Vagina (tissue), 2 donors: ENCODE results near the gene MID1. TPM values are rescaled to one million over a fixed set of nuclear protein-coding genes. Genes with fewer than 3 reads are reported as not detected.

Experiments
- DNase-seq, 2 donors: peaks; one replicate each; pipeline ENCODE4 v3.0.0-alpha.2; 2017; ENCODE audit errors: extremely low spot score in 2 of 2
- H3K27ac ChIP-seq: fragments of 200-600 bp; sonication (generic); one replicate; pipeline ENCODE4 v1.5.1; 2019
- H3K27me3 ChIP-seq: fragments of 200-600 bp; sonication (generic); one replicate; pipeline ENCODE4 v1.5.1; 2019
- H3K36me3 ChIP-seq, 2 donors: fragments of 200-600 bp; sonication (generic); one replicate each; pipeline ENCODE4 v1.5.1; 2017 to 2019
- H3K4me1 ChIP-seq: fragments of 200-600 bp; sonication (generic); one replicate; pipeline ENCODE4 v1.5.1; 2019
- H3K4me3 ChIP-seq, 2 donors: fragments of 200-600 bp; sonication (generic); 1 replicate in 1 of 2; 2 replicates in 1 of 2; pipeline ENCODE4 v1.5.1; 2016 to 2019
- H3K9me3 ChIP-seq: fragments of 200-600 bp; sonication (generic); one replicate; pipeline ENCODE4 v1.5.1; 2019
- POLR2A ChIP-seq, 2 donors: fragments of 450-650 bp; IDR thresholded peaks; one replicate each; pipeline ENCODE4 v1.6.1; 2017; ENCODE audit warnings: antibody characterized with exemption in 2 of 2, mild to moderate bottlenecking in 2 of 2, moderate library complexity in 2 of 2
- POLR2AphosphoS5 ChIP-seq, 2 donors: sonication (generic); formaldehyde crosslinking; IDR thresholded peaks; one replicate each; pipeline ENCODE4 v1.9.0; 2017; ENCODE audit warnings: antibody characterized with exemption in 2 of 2, mild to moderate bottlenecking in 2 of 2, low read depth in 1 of 2; ENCODE audit not compliant: insufficient read depth in 1 of 2
- intact Hi-C: fragments of 100-400 bp; cut with DNase I; formaldehyde crosslinking; loops from one replicate; pipeline ENCODE4 v1.15.1; 2023
- total RNA-seq: library from RNA; depleted of rRNA; stranded (reverse); fragments of >200 nt; gene quantifications from one replicate; pipeline ENCODE4 v1.2.3, GENCODE V29; 2016
- TF ChIP-seq, protein P1 (sequence below), 3 experiments: fragments of 450-650 bp in 2 of 3; fragments of 200-600 bp in 1 of 3; sonication (generic) in 1 of 3; IDR thresholded peaks; one replicate each; pipeline ENCODE4 v1.5.1; 2017 to 2019; ENCODE audit warnings: antibody characterized with exemption in 3 of 3, mild to moderate bottlenecking in 2 of 3, moderate library complexity in 2 of 3

The MID1 gene
- total RNA-seq, 1 donor from 2014 or later: 16.2 TPM

DNA sequence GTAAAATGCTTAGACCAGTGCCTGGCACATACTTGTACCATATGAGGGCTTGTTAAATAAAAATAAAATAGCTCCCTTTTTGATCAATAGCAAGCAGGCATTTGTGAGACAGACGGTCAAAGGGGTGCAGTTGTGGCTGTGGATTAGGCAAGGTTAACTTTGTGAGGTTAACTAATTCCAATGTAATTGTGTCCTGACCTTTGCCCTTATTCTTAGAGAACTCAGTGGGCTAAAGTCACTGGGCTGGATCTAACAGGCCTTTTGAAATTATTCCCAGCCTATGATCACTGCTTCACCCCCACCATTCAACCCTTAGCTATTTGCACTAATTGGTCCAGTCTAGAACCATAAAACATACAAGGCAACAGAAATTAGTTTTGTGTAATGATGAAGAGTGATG, 166.4 kb downstream of the MID1 start:
- peaks cover 0 to 4% of the 10 kb centered on the region in 2 donors for H3K36me3 ChIP-seq
- intact Hi-C loops: no loop called here
- no peaks in the 10 kb centered on the region for H3K4me1 ChIP-seq
- no peak for DNase-seq
- no peak overlapping the region for H3K4me3 ChIP-seq
- no peaks in the 10 kb centered on the region for H3K27me3 ChIP-seq
- TF ChIP-seq POLR2A (IDR thresholded peaks at IDR 0.05): no peak
- TF ChIP-seq, protein P1, sequence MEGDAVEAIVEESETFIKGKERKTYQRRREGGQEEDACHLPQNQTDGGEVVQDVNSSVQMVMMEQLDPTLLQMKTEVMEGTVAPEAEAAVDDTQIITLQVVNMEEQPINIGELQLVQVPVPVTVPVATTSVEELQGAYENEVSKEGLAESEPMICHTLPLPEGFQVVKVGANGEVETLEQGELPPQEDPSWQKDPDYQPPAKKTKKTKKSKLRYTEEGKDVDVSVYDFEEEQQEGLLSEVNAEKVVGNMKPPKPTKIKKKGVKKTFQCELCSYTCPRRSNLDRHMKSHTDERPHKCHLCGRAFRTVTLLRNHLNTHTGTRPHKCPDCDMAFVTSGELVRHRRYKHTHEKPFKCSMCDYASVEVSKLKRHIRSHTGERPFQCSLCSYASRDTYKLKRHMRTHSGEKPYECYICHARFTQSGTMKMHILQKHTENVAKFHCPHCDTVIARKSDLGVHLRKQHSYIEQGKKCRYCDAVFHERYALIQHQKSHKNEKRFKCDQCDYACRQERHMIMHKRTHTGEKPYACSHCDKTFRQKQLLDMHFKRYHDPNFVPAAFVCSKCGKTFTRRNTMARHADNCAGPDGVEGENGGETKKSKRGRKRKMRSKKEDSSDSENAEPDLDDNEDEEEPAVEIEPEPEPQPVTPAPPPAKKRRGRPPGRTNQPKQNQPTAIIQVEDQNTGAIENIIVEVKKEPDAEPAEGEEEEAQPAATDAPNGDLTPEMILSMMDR (IDR thresholded peaks at IDR 0.05): no peak
- TF ChIP-seq POLR2AphosphoS5 (IDR thresholded peaks at IDR 0.05; ENCODE audit: insufficient read depth in 1 of 2, low read depth in 1 of 2): no peak
- no peaks in the 10 kb centered on the region for H3K9me3 ChIP-seq
- no peak overlapping the region for H3K27ac ChIP-seq

DNA sequence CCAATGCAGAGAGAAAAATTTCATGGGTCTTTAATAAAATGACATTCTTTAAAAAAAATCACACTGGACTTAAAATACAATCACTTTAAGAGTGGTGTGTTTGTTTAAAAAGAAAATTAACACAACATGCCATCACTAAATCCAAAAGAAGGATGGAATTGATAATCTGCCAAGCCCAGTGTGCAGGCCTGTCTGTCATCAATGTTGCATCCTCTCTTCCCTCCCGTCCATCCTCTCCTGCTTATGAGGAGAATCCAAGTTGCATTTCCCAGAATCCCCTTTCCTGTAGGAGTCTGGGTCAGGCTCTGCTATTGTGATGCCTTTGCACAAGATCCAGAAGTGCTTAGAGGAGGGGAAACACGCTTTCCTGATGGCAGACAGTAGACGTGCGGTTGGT, 169.4 kb downstream of the MID1 start:
- Histone ChIP-seq H3K4me3 (no peak overlapping the region), H3K4me1 (no peaks in the 10 kb centered on the region), H3K27me3 (no peaks in the 10 kb centered on the region), H3K27ac (no peak overlapping the region), H3K36me3 (peaks cover 0 to 4% of the 10 kb centered on the region in 2 donors), H3K9me3 (no peaks in the 10 kb centered on the region)
- DNase-seq: no peak
- intact Hi-C loops: no loop called here
- TF ChIP-seq POLR2AphosphoS5 (IDR thresholded peaks at IDR 0.05; ENCODE audit: insufficient read depth in 1 of 2, low read depth in 1 of 2) (no peak), POLR2A (IDR thresholded peaks at IDR 0.05) (no peak)
- TF ChIP-seq, protein P1 (IDR thresholded peaks at IDR 0.05): no peak

DNA sequence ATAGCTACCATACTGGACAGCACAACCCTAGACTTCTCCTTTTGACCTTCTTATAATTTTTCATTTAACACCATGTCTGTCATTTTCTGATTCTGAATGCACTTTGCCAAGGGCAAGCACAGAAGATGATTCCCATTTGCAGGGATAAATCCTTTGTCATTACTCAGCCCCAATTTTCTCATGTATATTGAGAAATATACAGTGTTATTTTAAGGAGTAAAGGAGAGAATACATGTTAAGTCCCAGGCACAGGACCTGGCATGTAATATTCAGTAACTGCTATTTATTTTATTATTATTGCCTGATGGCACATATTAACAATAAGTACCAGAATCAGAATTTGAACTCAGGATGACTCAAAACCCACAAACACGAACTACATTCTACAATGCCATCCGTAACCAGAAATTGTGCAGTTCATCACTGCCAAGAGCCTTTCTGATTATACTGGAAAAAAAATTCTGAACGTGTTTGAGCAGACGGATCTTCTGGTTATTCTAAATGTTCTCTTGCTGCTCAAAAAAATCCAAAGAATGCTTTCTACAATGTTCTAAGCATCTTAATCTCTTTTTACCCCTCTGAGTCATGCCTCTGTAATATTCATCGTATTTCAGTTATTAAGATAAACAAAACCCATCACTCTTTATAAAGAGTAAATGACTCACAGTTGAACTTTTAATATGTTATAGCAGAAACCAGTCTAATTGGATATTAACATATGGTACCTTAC, 170.0 kb downstream of the MID1 start:
- H3K27ac ChIP-seq: no peak overlapping the region
- H3K27me3 ChIP-seq: no peaks in the 10 kb centered on the region
- intact Hi-C loops: no loop called here
- H3K36me3 ChIP-seq: peaks cover 0 to 4% of the 10 kb centered on the region in 2 donors
- H3K4me3 ChIP-seq: no peak overlapping the region
- TF ChIP-seq POLR2AphosphoS5 (IDR thresholded peaks at IDR 0.05; ENCODE audit: insufficient read depth in 1 of 2, low read depth in 1 of 2): no peak
- TF ChIP-seq, protein P1 (IDR thresholded peaks at IDR 0.05): no peak
- TF ChIP-seq POLR2A (IDR thresholded peaks at IDR 0.05): no peak
- H3K4me1 ChIP-seq: no peaks in the 10 kb centered on the region
- no peaks in the 10 kb centered on the region for H3K9me3 ChIP-seq
- DNase-seq: no peak

DNA sequence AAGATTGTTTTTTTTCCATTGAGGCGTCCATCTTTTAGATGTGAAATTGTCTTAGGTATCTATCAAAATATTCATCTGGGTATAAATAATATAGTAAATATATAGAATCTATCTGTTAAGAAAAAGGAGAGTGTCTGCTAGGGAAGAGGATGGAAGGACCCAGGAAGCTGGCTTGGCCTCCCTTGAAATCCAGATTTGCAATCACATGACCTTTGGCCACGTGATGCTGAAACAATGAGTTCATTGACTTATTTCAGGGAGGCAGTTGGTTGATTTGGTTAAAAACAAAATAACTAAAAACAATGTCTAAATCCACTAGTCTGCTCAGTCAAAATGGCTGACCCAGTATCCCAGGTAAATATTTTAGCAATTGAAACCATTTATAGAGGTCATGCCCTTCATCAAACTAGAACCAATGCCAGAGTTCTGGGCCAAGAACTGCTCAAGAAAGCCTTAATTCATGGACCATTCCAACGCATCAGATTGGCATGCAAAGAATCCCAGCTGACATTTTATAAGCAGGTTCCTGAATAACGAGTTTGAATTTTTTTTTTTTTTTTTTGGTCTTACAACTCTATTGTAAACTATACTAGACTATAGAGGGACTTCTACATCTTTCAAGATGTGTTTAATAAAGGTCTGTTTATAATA, 172.7 kb downstream of the MID1 start:
- Histone ChIP-seq H3K4me3 (no peak overlapping the region), H3K27ac (no peak overlapping the region), H3K4me1 (no peaks in the 10 kb centered on the region), H3K36me3 (no peaks in the 10 kb centered on the region), H3K27me3 (no peaks in the 10 kb centered on the region), H3K9me3 (no peaks in the 10 kb centered on the region)
- no peak for TF ChIP-seq POLR2AphosphoS5 (IDR thresholded peaks at IDR 0.05; ENCODE audit: insufficient read depth in 1 of 2, low read depth in 1 of 2)
- no peak for TF ChIP-seq POLR2A (IDR thresholded peaks at IDR 0.05)
- TF ChIP-seq, protein P1 (IDR thresholded peaks at IDR 0.05): no peak
- DNase-seq: no peak
- intact Hi-C loops: no loop called here

DNA sequence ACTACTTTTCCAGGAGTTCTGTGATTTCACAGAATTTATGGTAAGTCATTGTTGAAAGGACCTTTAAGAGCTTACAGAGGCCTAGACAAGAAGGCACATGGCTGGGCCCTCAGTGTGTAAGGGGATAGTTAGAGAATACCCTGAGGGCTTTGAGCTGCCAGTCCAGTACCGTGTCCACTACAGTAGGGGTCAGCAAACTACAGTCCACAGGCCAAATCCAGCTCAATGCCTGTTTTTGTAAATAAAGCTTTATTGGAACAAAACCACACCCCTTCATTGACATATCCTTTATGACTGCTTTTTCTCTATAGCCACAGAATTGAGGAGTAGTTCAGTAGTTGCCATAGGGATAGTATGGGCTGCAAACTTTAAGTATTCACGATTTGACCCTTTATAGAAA, 176.2 kb downstream of the MID1 start:
- no peaks in the 10 kb centered on the region for H3K27me3 ChIP-seq
- no peak for DNase-seq
- no peak overlapping the region for H3K4me3 ChIP-seq
- TF ChIP-seq, protein P1 (IDR thresholded peaks at IDR 0.05): no peak
- no peak for TF ChIP-seq POLR2AphosphoS5 (IDR thresholded peaks at IDR 0.05; ENCODE audit: insufficient read depth in 1 of 2, low read depth in 1 of 2)
- TF ChIP-seq POLR2A (IDR thresholded peaks at IDR 0.05): no peak
- H3K27ac ChIP-seq: no peak overlapping the region
- no peaks in the 10 kb centered on the region for H3K4me1 ChIP-seq
- H3K9me3 ChIP-seq: no peaks in the 10 kb centered on the region
- H3K36me3 ChIP-seq: no peaks in the 10 kb centered on the region
- intact Hi-C loops: no loop called here
